Measurements from ENCODE around the gene ABCA10. TPM values are rescaled to one million over a fixed set of nuclear protein-coding genes. Genes with fewer than 3 reads are reported as not detected.
"Not testable (repeated sequence)": the region's sequence is repeated elsewhere in the genome, so short reads cannot be mapped to it uniquely, and the experiment has no call there.

The ABCA10 gene, protein sequence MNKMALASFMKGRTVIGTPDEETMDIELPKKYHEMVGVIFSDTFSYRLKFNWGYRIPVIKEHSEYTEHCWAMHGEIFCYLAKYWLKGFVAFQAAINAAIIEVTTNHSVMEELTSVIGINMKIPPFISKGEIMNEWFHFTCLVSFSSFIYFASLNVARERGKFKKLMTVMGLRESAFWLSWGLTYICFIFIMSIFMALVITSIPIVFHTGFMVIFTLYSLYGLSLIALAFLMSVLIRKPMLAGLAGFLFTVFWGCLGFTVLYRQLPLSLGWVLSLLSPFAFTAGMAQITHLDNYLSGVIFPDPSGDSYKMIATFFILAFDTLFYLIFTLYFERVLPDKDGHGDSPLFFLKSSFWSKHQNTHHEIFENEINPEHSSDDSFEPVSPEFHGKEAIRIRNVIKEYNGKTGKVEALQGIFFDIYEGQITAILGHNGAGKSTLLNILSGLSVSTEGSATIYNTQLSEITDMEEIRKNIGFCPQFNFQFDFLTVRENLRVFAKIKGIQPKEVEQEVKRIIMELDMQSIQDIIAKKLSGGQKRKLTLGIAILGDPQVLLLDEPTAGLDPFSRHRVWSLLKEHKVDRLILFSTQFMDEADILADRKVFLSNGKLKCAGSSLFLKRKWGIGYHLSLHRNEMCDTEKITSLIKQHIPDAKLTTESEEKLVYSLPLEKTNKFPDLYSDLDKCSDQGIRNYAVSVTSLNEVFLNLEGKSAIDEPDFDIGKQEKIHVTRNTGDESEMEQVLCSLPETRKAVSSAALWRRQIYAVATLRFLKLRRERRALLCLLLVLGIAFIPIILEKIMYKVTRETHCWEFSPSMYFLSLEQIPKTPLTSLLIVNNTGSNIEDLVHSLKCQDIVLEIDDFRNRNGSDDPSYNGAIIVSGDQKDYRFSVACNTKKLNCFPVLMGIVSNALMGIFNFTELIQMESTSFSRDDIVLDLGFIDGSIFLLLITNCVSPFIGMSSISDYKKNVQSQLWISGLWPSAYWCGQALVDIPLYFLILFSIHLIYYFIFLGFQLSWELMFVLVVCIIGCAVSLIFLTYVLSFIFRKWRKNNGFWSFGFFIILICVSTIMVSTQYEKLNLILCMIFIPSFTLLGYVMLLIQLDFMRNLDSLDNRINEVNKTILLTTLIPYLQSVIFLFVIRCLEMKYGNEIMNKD (N-terminal part only)
- total RNA-seq, result 1.9 and 3.2 TPM in 2 replicates
- 1.1 TPM for total RNA-seq (2013)
- 0.55 and 0.69 TPM in 2 replicates for polyA plus RNA-seq
- polyA minus RNA-seq, result 0.09 and 1.6 TPM in 2 replicates

- POLR2A ChIA-PET, result no interaction called here
- no peak within 1 kb of the TSS for H3K4me3 Mint-ChIP-seq
Measured at GRCh38 chr17:69228576-69228975, at the start of gene ABCA10. Gene ABCA10, minus strand, starts transcription at chr17:69228824. Its CDS starts 3,466 bp downstream, at chr17:69225358.

DNA sequence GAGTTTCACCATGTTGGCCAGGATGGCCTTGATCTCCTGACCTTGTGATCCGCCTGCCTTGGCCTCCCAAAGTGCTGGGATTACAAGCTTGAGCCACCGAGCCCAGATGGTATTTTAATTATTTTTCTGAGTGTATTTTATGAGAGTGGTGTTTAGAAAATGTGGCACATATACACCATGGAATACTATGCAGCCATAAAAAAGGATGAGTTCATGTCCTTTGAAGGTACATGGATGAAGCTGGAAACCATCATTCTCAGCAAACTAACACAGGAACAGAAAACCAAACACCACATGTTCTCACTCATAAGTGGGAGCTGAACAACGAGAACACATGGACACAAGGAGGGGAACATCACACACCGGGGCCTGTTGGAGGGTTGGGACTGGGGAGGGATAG is 47.7 kb upstream of the ABCA10 start:
- H3K27ac Mint-ChIP-seq; H3K9me3 ChIP-seq (ENCODE audit: control extremely low read depth in 1 of 3, control insufficient read depth in 2 of 3, insufficient read depth in 1 of 3, low read length in 2 of 3); H3K4me3 ChIP-seq (ENCODE audit: control extremely low read depth in 1 of 5, extremely low read depth in 1 of 5, insufficient read depth in 1 of 5, low read depth in 2 of 5, low read length in 4 of 5); H3K4me1 ChIP-seq (ENCODE audit: control insufficient read depth in 2 of 2, insufficient read depth in 2 of 2, low read length in 2 of 2); DNase-seq; H3K36me3 ChIP-seq (replicated peaks in 1 of 2; ENCODE audit: control extremely low read depth in 1 of 2, control insufficient read depth in 1 of 2, extremely low read depth in 1 of 2, insufficient read depth in 2 of 2, low read length in 1 of 2); H3K27me3 ChIP-seq (replicated peaks in 1 of 4; ENCODE audit: control extremely low read depth in 1 of 4, control insufficient read depth in 3 of 4, insufficient read depth in 4 of 4, low read length in 3 of 4); CTCF ChIA-PET; H3K27me3 Mint-ChIP-seq; H3K4me3 Mint-ChIP-seq; H3K4me2 ChIP-seq (replicated peaks; ENCODE audit: low read depth, low read length, poor library complexity, severe bottlenecking); ATAC-seq (ENCODE audit: low read depth); POLR2A ChIA-PET; intact Hi-C loops (cut with micrococcal nuclease); H3K9me3 Mint-ChIP-seq (ENCODE audit: insufficient read depth); H3K9ac ChIP-seq (ENCODE audit: low read length); H3K27ac ChIP-seq (ENCODE audit: low read length in 2 of 2); H3K79me2 ChIP-seq (ENCODE audit: control insufficient read depth, insufficient read depth, low read length); H3K4me1 Mint-ChIP-seq; H2AFZ ChIP-seq (ENCODE audit: insufficient read depth, low read depth, low read length, poor library complexity, severe bottlenecking); H4K20me1 ChIP-seq (ENCODE audit: control insufficient read depth, insufficient read depth, low read length, poor library complexity, severe bottlenecking): not testable (repeated sequence)
- WGBS (ENCODE audit: insufficient coverage), result no CpG with 5 or more reads among the region's 4 CpGs

More at GRCh38 chr17:69228576-69228975, at the start of gene ABCA10:
- Histone ChIP-seq H3K9ac (ENCODE audit: low read length) (no peak within 1 kb of the TSS), H3K9me3 (ENCODE audit: control extremely low read depth in 1 of 3, control insufficient read depth in 2 of 3, insufficient read depth in 1 of 3, low read length in 2 of 3) (peaks cover 0 to 12% (median 4%) of the 10 kb centered on the region in 3 donors), H2AFZ (ENCODE audit: insufficient read depth, low read depth, low read length, poor library complexity, severe bottlenecking) (no peak within 1 kb of the TSS), H3K27me3 (replicated peaks in 1 of 4; ENCODE audit: control extremely low read depth in 1 of 4, control insufficient read depth in 3 of 4, insufficient read depth in 4 of 4, low read length in 3 of 4) (no peaks in the 10 kb centered on the region), H3K4me3 (ENCODE audit: control extremely low read depth in 1 of 5, extremely low read depth in 1 of 5, insufficient read depth in 1 of 5, low read depth in 2 of 5, low read length in 4 of 5) (no peak within 1 kb of the TSS), H3K4me2 (replicated peaks; ENCODE audit: low read depth, low read length, poor library complexity, severe bottlenecking) (peak within 1 kb of the TSS; percentile 17), H3K27ac (ENCODE audit: low read length in 2 of 2) (peak within 1 kb of the TSS in 1 of 2 donors; percentile 58), H3K79me2 (ENCODE audit: control insufficient read depth, insufficient read depth, low read length) (no peaks in the 10 kb centered on the region), H3K36me3 (replicated peaks in 1 of 2; ENCODE audit: control extremely low read depth in 1 of 2, control insufficient read depth in 1 of 2, extremely low read depth in 1 of 2, insufficient read depth in 2 of 2, low read length in 1 of 2) (no peaks in the 10 kb centered on the region), H4K20me1 (ENCODE audit: control insufficient read depth, insufficient read depth, low read length, poor library complexity, severe bottlenecking) (no peaks in the 10 kb centered on the region), H3K4me1 (ENCODE audit: control insufficient read depth in 2 of 2, insufficient read depth in 2 of 2, low read length in 2 of 2) (peaks cover 5 to 17% of the 10 kb centered on the region in 2 donors)
- DNase-seq (no peak), ATAC-seq (ENCODE audit: low read depth) (no peak)
- H3K4me1 Mint-ChIP-seq, result peaks cover 14% of the 10 kb centered on the region
- intact Hi-C loops (cut with micrococcal nuclease), result no loop called here
- no peak for TF ChIP-seq EZH2 (IDR thresholded peaks at IDR 0.05; ENCODE audit: borderline replicate concordance, insufficient read depth, low read depth, low read length, poor library complexity, severe bottlenecking)
- TF ChIP-seq, protein P1, sequence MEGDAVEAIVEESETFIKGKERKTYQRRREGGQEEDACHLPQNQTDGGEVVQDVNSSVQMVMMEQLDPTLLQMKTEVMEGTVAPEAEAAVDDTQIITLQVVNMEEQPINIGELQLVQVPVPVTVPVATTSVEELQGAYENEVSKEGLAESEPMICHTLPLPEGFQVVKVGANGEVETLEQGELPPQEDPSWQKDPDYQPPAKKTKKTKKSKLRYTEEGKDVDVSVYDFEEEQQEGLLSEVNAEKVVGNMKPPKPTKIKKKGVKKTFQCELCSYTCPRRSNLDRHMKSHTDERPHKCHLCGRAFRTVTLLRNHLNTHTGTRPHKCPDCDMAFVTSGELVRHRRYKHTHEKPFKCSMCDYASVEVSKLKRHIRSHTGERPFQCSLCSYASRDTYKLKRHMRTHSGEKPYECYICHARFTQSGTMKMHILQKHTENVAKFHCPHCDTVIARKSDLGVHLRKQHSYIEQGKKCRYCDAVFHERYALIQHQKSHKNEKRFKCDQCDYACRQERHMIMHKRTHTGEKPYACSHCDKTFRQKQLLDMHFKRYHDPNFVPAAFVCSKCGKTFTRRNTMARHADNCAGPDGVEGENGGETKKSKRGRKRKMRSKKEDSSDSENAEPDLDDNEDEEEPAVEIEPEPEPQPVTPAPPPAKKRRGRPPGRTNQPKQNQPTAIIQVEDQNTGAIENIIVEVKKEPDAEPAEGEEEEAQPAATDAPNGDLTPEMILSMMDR (IDR thresholded peaks at IDR 0.05), result no peak
- peaks cover 11% of the 10 kb centered on the region for H3K9me3 Mint-ChIP-seq (ENCODE audit: insufficient read depth)
- CTCF ChIA-PET, result interaction anchor here (1.3 kb wide), 2 partner anchors 434 to 453 kb away, joined by 3 to 4 read pairs; no protein-coding TSS in a partner anchor
- no CpG with 5 or more reads among the region's 1 CpG for WGBS (ENCODE audit: insufficient coverage)
- H3K27me3 Mint-ChIP-seq, result no peaks in the 10 kb centered on the region
- no peak within 1 kb of the TSS for H3K27ac Mint-ChIP-seq
